Trophoblast cell (in vitro differentiated cells and primary cell): ENCODE measurements around the gene PARP8.
"Not testable (repeated sequence)": the region's sequence is repeated elsewhere in the genome, so short reads cannot be mapped to it uniquely, and the experiment has no call there.

ENCODE experiments used
- DNase-seq, 2 donors: peaks; one replicate each; pipeline ENCODE4 v3.0.0-alpha.2; 2016
- H2AFZ ChIP-seq: 2 replicates; pipeline ENCODE4 v1.6.1; 2013; ENCODE audit warnings: low read length, moderate library complexity, mild to moderate bottlenecking; ENCODE audit not compliant: insufficient read depth, poor library complexity
- H2AK5ac ChIP-seq: 2 replicates; pipeline ENCODE4 v1.6.1; 2013; ENCODE audit warnings: mild to moderate bottlenecking, low read length
- H2BK120ac ChIP-seq: 2 replicates; pipeline ENCODE4 v1.6.1; 2013; ENCODE audit warnings: low read length, mild to moderate bottlenecking, moderate library complexity; ENCODE audit not compliant: insufficient read depth, poor library complexity
- H2BK12ac ChIP-seq: 2 replicates; pipeline ENCODE4 v1.6.1; 2013; ENCODE audit warnings: mild to moderate bottlenecking, low read length, moderate library complexity
- H2BK5ac ChIP-seq: 2 replicates; pipeline ENCODE4 v1.6.1; 2013; ENCODE audit warnings: low read length, low read depth, moderate library complexity, mild to moderate bottlenecking; ENCODE audit not compliant: poor library complexity
- H3K14ac ChIP-seq: 2 replicates; pipeline ENCODE4 v1.6.1; 2013; ENCODE audit warnings: mild to moderate bottlenecking, low read length
- H3K18ac ChIP-seq: 2 replicates; pipeline ENCODE4 v1.6.1; 2013; ENCODE audit warnings: mild to moderate bottlenecking, low read length
- H3K23ac ChIP-seq: 2 replicates; pipeline ENCODE4 v1.6.1; 2013; ENCODE audit warnings: low read length
- H3K27ac ChIP-seq: 2 replicates; pipeline ENCODE4 v1.5.1; 2013; ENCODE audit warnings: low read depth, mild to moderate bottlenecking, inconsistent platforms, low read length, moderate library complexity
- H3K27me3 ChIP-seq: 2 replicates; pipeline ENCODE4 v1.6.1; 2013; ENCODE audit warnings: inconsistent platforms, mild to moderate bottlenecking, low read length, moderate library complexity; ENCODE audit not compliant: insufficient read depth
- H3K36me3 ChIP-seq, 2 experiments: 1 replicate in 1 of 2; 2 replicates in 1 of 2; pipeline ENCODE4 v1.6.1; 2013; ENCODE audit warnings: low read length in 2 of 2, mild to moderate bottlenecking in 2 of 2, moderate library complexity in 1 of 2; ENCODE audit not compliant: insufficient read depth in 2 of 2, control insufficient read depth in 1 of 2
- H3K4ac ChIP-seq: 2 replicates; pipeline ENCODE4 v1.6.1; 2013; ENCODE audit warnings: low read depth, mild to moderate bottlenecking, low read length, moderate library complexity
- H3K4me1 ChIP-seq, 2 experiments: 1 replicate in 1 of 2; 2 replicates in 1 of 2; pipeline ENCODE4 v1.6.1; 2013; ENCODE audit warnings: low read length in 2 of 2, mild to moderate bottlenecking in 2 of 2, moderate library complexity in 1 of 2; ENCODE audit not compliant: insufficient read depth in 2 of 2, control insufficient read depth in 1 of 2
- H3K4me2 ChIP-seq: 2 replicates; pipeline ENCODE4 v1.6.1; 2013; ENCODE audit warnings: inconsistent platforms, mild to moderate bottlenecking, low read length, moderate library complexity
- H3K4me3 ChIP-seq: 2 replicates; pipeline ENCODE4 v1.5.1; 2013; ENCODE audit warnings: mild to moderate bottlenecking, low read depth, low read length, inconsistent platforms
- H3K79me1 ChIP-seq: one replicate; pipeline ENCODE4 v1.6.1; 2013; ENCODE audit warnings: low read length
- H3K79me2 ChIP-seq: 2 replicates; pipeline ENCODE4 v1.6.1; 2013; ENCODE audit warnings: low read length, mild to moderate bottlenecking; ENCODE audit not compliant: control insufficient read depth, insufficient read depth, poor library complexity
- H3K9ac ChIP-seq: 2 replicates; pipeline ENCODE4 v1.6.1; 2013; ENCODE audit warnings: mild to moderate bottlenecking, low read length
- H3K9me3 ChIP-seq: 2 replicates; pipeline ENCODE4 v1.6.1; 2013; ENCODE audit warnings: low read depth, mild to moderate bottlenecking, control low read depth, inconsistent platforms, low read length; ENCODE audit not compliant: insufficient read depth
- H4K12ac ChIP-seq: 2 replicates; pipeline ENCODE4 v1.6.1; 2013; ENCODE audit warnings: low read depth, mild to moderate bottlenecking, low read length, moderate library complexity
- H4K8ac ChIP-seq: 2 replicates; pipeline ENCODE4 v1.6.1; 2013; ENCODE audit warnings: low read depth, mild to moderate bottlenecking, low read length, moderate library complexity
- H4K91ac ChIP-seq: one replicate; pipeline ENCODE4 v1.6.1; 2013; ENCODE audit warnings: low read depth, mild to moderate bottlenecking, low read length, moderate library complexity
- WGBS: extraction: QIAGEN DNeasy Blood & Tissue Kit; methylation state at CpG from one replicate; pipeline ENCODE4 v1.1.7; 2013; ENCODE audit warnings: missing lambda C conversion rate; ENCODE audit not compliant: insufficient read length, insufficient coverage; ENCODE audit errors: extremely low coverage; 5-methylcytosine and 5-hydroxymethylcytosine counted together

PARP8 gene

DNA sequence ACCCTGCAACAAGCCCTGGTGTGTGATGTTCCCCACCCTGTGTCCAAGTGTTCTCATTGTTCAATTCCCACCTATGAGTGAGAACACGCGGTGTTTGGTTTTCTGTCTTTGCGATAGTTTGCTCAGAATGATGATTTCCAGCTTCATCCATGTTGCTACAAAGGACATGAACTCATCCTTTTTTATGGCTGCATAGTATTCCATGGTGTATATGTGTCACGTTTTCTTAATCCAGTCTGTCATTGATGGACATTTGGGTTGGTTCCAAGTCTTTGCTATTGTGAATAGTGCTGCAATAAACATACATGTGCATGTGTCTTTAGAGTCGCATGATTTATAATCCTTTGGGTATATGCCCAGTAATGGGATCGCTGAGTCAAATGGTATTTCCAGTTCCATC, 145.3 kb downstream of the PARP8 start:
- H3K27ac ChIP-seq, H3K79me2 ChIP-seq, H3K4me1 ChIP-seq, H3K36me3 ChIP-seq, H3K79me1 ChIP-seq, DNase-seq, H3K4me2 ChIP-seq, H3K9ac ChIP-seq, H2BK12ac ChIP-seq, H3K18ac ChIP-seq, H2BK120ac ChIP-seq, H3K27me3 ChIP-seq, H3K9me3 ChIP-seq, H3K4ac ChIP-seq, H2BK5ac ChIP-seq, H3K23ac ChIP-seq, H2AFZ ChIP-seq, H3K14ac ChIP-seq, H4K91ac ChIP-seq, H4K12ac ChIP-seq, H2AK5ac ChIP-seq, H3K4me3 ChIP-seq, H4K8ac ChIP-seq: not testable (repeated sequence)
- no CpG with 5 or more reads among the region's 6 CpGs for WGBS

DNA sequence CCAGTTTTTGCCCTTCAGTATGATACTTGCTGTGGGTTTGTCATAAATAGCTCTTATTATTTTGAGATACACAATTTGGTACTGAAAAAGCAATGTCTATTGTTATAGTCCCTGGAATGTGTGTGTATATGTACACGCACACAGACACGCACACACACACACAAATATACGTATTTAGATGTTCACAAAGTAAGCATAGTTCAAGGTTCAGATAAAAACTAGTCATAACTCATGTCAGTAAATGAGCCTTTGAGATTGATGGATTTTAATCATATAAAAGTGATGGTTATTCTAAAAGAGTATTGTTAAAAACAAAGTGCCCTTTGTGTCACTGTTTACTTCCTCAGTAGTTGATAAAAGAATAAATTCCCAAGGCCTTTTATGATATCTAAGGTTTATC, 147.3 kb downstream of the PARP8 start:
- no peak overlapping the region for H3K4me2 ChIP-seq
- no peak overlapping the region for H2BK12ac ChIP-seq
- no peaks in the 10 kb centered on the region for H3K79me1 ChIP-seq
- H3K27ac ChIP-seq = no peak overlapping the region
- no peak overlapping the region for H2AK5ac ChIP-seq
- H3K23ac ChIP-seq = no peak overlapping the region
- no peak overlapping the region for H3K4me3 ChIP-seq
- no peak overlapping the region for H2AFZ ChIP-seq
- peaks cover 0 to 2% of the 10 kb centered on the region in 2 experiments for H3K36me3 ChIP-seq
- no peaks in the 10 kb centered on the region for H3K4me1 ChIP-seq
- no CpG with 5 or more reads among the region's 3 CpGs for WGBS
- H3K4ac ChIP-seq = no peak overlapping the region
- H4K91ac ChIP-seq = no peak overlapping the region
- no peak overlapping the region for H3K9ac ChIP-seq
- H4K12ac ChIP-seq = no peak overlapping the region
- no peak overlapping the region for H2BK5ac ChIP-seq
- no peak overlapping the region for H4K8ac ChIP-seq
- no peaks in the 10 kb centered on the region for H3K9me3 ChIP-seq
- H3K79me2 ChIP-seq = no peaks in the 10 kb centered on the region
- no peak overlapping the region for H3K18ac ChIP-seq
- H2BK120ac ChIP-seq = no peak overlapping the region
- DNase-seq = no peak
- H3K27me3 ChIP-seq = no peaks in the 10 kb centered on the region
- no peak overlapping the region for H3K14ac ChIP-seq

DNA sequence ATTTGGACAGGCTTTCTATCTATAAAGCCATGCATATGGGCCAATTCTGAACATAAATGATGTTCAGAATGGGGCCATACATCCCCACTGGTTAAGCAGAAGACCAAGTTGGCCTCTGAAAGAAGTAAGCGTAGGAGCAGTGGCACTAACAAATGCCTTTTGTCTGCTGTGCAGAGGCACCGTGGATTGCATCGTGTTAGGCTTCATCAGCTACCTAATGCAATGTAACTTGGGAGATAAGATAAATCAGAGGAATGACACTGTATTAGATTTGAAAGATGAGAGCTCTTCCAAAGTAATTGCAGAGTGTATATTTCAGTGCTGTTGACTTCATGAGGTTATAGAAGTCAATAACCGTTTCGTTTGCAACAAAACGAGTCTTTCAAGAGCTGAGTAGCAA, 148.1 kb downstream of the PARP8 start:
- H2BK12ac ChIP-seq = no peak overlapping the region
- no peak overlapping the region for H3K18ac ChIP-seq
- no peak overlapping the region for H2BK120ac ChIP-seq
- DNase-seq = no peak
- WGBS = no CpG with 5 or more reads among the region's 6 CpGs
- H3K4ac ChIP-seq = no peak overlapping the region
- no peak overlapping the region for H4K8ac ChIP-seq
- H3K4me3 ChIP-seq = no peak overlapping the region
- H3K14ac ChIP-seq = no peak overlapping the region
- no peak overlapping the region for H3K23ac ChIP-seq
- H4K12ac ChIP-seq = no peak overlapping the region
- no peaks in the 10 kb centered on the region for H3K79me2 ChIP-seq
- H3K27me3 ChIP-seq = no peaks in the 10 kb centered on the region
- no peak overlapping the region for H3K27ac ChIP-seq
- H2AK5ac ChIP-seq = no peak overlapping the region
- H3K4me2 ChIP-seq = no peak overlapping the region
- no peak overlapping the region for H3K9ac ChIP-seq
- H4K91ac ChIP-seq = no peak overlapping the region
- H3K9me3 ChIP-seq = no peaks in the 10 kb centered on the region
- no peaks in the 10 kb centered on the region for H3K4me1 ChIP-seq
- H2AFZ ChIP-seq = no peak overlapping the region
- H3K79me1 ChIP-seq = no peaks in the 10 kb centered on the region
- peaks cover 2% of the 10 kb centered on the region in 2 experiments for H3K36me3 ChIP-seq
- no peak overlapping the region for H2BK5ac ChIP-seq

DNA sequence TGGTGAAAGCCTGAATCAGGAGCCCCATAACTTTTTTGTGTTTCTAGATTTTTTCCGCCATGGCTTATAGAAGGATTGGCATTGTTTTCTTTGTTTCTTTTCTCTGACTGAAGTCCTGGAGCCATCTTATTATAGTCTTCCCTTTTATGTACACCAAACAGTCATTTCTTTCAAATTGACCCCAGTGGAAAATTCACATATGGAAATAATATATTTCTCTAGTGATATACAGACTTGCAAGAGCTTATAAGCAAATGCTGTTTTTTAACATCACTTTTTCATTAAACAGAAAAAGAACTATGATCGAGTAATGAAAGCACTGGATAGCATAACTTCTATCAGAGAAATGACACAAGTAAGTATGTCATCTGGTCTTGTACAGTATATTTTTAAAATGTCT, 155.6 kb downstream of the PARP8 start:
- Histone ChIP-seq H4K12ac (no peak overlapping the region), H3K9ac (no peak overlapping the region), H3K4me1 (no peaks in the 10 kb centered on the region), H2AFZ (no peak overlapping the region), H3K79me2 (no peaks in the 10 kb centered on the region), H3K27ac (no peak overlapping the region), H4K8ac (no peak overlapping the region), H3K14ac (no peak overlapping the region), H3K23ac (no peak overlapping the region), H2AK5ac (no peak overlapping the region), H2BK12ac (no peak overlapping the region), H2BK120ac (no peak overlapping the region), H3K4me2 (no peak overlapping the region), H3K9me3 (no peaks in the 10 kb centered on the region), H2BK5ac (no peak overlapping the region), H3K18ac (no peak overlapping the region), H3K79me1 (no peaks in the 10 kb centered on the region), H4K91ac (no peak overlapping the region), H3K4me3 (no peak overlapping the region), H3K36me3 (peaks cover 2 to 4% of the 10 kb centered on the region in 2 experiments), H3K27me3 (no peaks in the 10 kb centered on the region), H3K4ac (no peak overlapping the region)
- DNase-seq = no peak
- WGBS = no CpG with 5 or more reads among the region's 2 CpGs
